H1 (cell line): ENCODE results near the gene AURKAIP1.

ENCODE experiments used
- CREB1 ChIP-seq: IDR thresholded peaks from 2 replicates; pipeline ENCODE4 v1.6.1; 2012; ENCODE audit warnings: inconsistent platforms
- EZH2 ChIP-seq: fragments of 200-600 bp; sonication (generic); IDR thresholded peaks from 2 replicates; pipeline ENCODE4 v1.7.1; 2012; ENCODE audit warnings: low read depth, mild to moderate bottlenecking, moderate library complexity, low read length, inconsistent platforms; ENCODE audit not compliant: severe bottlenecking
- MAFK ChIP-seq: IDR thresholded peaks from 2 replicates; pipeline ENCODE4 v1.6.1; 2012; ENCODE audit warnings: low read depth, mild to moderate bottlenecking, improper control_type of control experiment, low read length
- POLR2A ChIP-seq, 2 experiments: IDR thresholded peaks; 1 replicate in 1 of 2; 2 replicates in 1 of 2; pipeline ENCODE4 v1.6.1; 2011; ENCODE audit warnings: low read depth in 2 of 2, low read length in 2 of 2, mild to moderate bottlenecking in 2 of 2; ENCODE audit errors: control extremely low read depth in 1 of 2
- POLR2AphosphoS5 ChIP-seq: IDR thresholded peaks from 2 replicates; pipeline ENCODE4 v1.6.1; 2011; ENCODE audit warnings: low read depth, low read length
- TF ChIP-seq, protein P1 (sequence below): IDR thresholded peaks from 2 replicates; pipeline ENCODE4 v1.6.1; 2011; ENCODE audit warnings: low read length, improper control_type of control experiment

DNA sequence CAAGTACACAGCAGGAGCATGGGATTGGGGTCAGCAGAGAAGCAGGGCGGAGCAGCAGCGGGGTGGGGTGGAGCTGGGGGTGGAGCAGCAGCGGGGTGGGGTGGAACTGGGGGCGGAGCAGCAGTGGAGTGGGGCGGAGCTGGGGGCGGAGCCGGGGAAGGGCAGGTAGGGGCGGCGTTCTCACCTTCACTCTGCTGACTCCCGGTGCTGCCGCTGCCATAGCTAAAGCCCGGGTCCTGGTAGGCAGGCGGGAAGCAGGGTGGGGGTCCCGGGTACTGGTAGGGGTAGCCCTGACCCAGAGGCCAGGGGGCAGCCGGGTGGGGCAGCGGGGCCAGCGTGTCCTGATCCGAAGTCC is 37.2 kb downstream of the AURKAIP1 start:
- TF ChIP-seq POLR2A (IDR thresholded peaks at IDR 0.05; ENCODE audit: control extremely low read depth in 1 of 2, low read depth in 2 of 2, low read length in 2 of 2) (no peak), CREB1 (no peak), MAFK (no peak), POLR2AphosphoS5 (no peak), EZH2 (no peak)
- TF ChIP-seq, protein P1, sequence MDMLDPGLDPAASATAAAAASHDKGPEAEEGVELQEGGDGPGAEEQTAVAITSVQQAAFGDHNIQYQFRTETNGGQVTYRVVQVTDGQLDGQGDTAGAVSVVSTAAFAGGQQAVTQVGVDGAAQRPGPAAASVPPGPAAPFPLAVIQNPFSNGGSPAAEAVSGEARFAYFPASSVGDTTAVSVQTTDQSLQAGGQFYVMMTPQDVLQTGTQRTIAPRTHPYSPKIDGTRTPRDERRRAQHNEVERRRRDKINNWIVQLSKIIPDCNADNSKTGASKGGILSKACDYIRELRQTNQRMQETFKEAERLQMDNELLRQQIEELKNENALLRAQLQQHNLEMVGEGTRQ = no peak
